ENCODE data around the gene KLF16. TPM values are rescaled to one million over a fixed set of nuclear protein-coding genes. Genes with fewer than 3 reads are reported as not detected.

KLF16 gene
- total RNA-seq, 1 donor from 2014 or later = 52.4 TPM

- H3K79me2 ChIP-seq (ENCODE audit: insufficient read depth, low read length) = no peaks in the 10 kb centered on the region
- Mint-ChIP-seq H3K27ac (ENCODE audit: unreplicated experiment) (no peak overlapping the region), H3K4me1 (ENCODE audit: low read depth, unreplicated experiment) (no peaks in the 10 kb centered on the region), H3K27me3 (ENCODE audit: low read depth, unreplicated experiment) (peaks cover 12% of the 10 kb centered on the region), H3K4me3 (ENCODE audit: unreplicated experiment) (no peak overlapping the region), H3K36me3 (ENCODE audit: low read depth, unreplicated experiment) (peaks cover 14% of the 10 kb centered on the region), H3K9me3 (ENCODE audit: unreplicated experiment) (peaks cover 3% of the 10 kb centered on the region)
- TF ChIP-seq EZH2 (IDR thresholded peaks at IDR 0.05; ENCODE audit: insufficient read depth, low read length) = no peak
- TF ChIP-seq, protein P1, sequence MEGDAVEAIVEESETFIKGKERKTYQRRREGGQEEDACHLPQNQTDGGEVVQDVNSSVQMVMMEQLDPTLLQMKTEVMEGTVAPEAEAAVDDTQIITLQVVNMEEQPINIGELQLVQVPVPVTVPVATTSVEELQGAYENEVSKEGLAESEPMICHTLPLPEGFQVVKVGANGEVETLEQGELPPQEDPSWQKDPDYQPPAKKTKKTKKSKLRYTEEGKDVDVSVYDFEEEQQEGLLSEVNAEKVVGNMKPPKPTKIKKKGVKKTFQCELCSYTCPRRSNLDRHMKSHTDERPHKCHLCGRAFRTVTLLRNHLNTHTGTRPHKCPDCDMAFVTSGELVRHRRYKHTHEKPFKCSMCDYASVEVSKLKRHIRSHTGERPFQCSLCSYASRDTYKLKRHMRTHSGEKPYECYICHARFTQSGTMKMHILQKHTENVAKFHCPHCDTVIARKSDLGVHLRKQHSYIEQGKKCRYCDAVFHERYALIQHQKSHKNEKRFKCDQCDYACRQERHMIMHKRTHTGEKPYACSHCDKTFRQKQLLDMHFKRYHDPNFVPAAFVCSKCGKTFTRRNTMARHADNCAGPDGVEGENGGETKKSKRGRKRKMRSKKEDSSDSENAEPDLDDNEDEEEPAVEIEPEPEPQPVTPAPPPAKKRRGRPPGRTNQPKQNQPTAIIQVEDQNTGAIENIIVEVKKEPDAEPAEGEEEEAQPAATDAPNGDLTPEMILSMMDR (IDR thresholded peaks at IDR 0.05; ENCODE audit: insufficient read depth, low read depth, low read length) = no peak
- no peak overlapping the region for H3K27ac ChIP-seq (ENCODE audit: low read depth, low read length)
- H3K36me3 ChIP-seq (ENCODE audit: insufficient read depth, low read length) = no peaks in the 10 kb centered on the region
- no peak overlapping the region for H2AFZ ChIP-seq (ENCODE audit: low read depth, low read length)
- H3K9me3 ChIP-seq (ENCODE audit: insufficient read depth, low read depth, low read length) = no peaks in the 10 kb centered on the region
- H3K9ac ChIP-seq (ENCODE audit: low read length) = no peak overlapping the region
- DNase-seq (ENCODE audit: low read depth) (no peak), FAIRE-seq (no peak)
- H3K4me3 ChIP-seq (ENCODE audit: insufficient read depth, low read depth, low read length) = no peak overlapping the region
- H3K27me3 ChIP-seq (ENCODE audit: insufficient read depth, low read length) = no peaks in the 10 kb centered on the region
- no peaks in the 10 kb centered on the region for H4K20me1 ChIP-seq (ENCODE audit: insufficient read depth, low read length)
- no peak overlapping the region for H3K4me2 ChIP-seq (ENCODE audit: low read length)
- H3K4me1 ChIP-seq (ENCODE audit: insufficient read depth, low read length) = peaks cover 6% of the 10 kb centered on the region
Observed at GRCh38 chr19:1807030-1807694, 56.2 kb downstream of the KLF16 start.

GRCh38 chr19:1806184-1807029 is 57.0 kb downstream of the KLF16 start:
- no peaks in the 10 kb centered on the region for H3K36me3 ChIP-seq (ENCODE audit: insufficient read depth, low read length)
- Mint-ChIP-seq H3K27me3 (ENCODE audit: low read depth, unreplicated experiment) (peaks cover 12% of the 10 kb centered on the region), H3K4me3 (ENCODE audit: unreplicated experiment) (no peak overlapping the region), H3K4me1 (ENCODE audit: low read depth, unreplicated experiment) (no peaks in the 10 kb centered on the region), H3K27ac (ENCODE audit: unreplicated experiment) (no peak overlapping the region), H3K36me3 (ENCODE audit: low read depth, unreplicated experiment) (peaks cover 14% of the 10 kb centered on the region), H3K9me3 (ENCODE audit: unreplicated experiment) (peaks cover 3% of the 10 kb centered on the region)
- no peaks in the 10 kb centered on the region for H3K79me2 ChIP-seq (ENCODE audit: insufficient read depth, low read length)
- DNase-seq (ENCODE audit: low read depth) (no peak), FAIRE-seq (no peak)
- H3K4me2 ChIP-seq (ENCODE audit: low read length) = no peak overlapping the region
- no peak overlapping the region for H2AFZ ChIP-seq (ENCODE audit: low read depth, low read length)
- TF ChIP-seq, protein P1 (IDR thresholded peaks at IDR 0.05; ENCODE audit: insufficient read depth, low read depth, low read length) = no peak
- TF ChIP-seq EZH2 (IDR thresholded peaks at IDR 0.05; ENCODE audit: insufficient read depth, low read length) = no peak
- H3K9ac ChIP-seq (ENCODE audit: low read length) = no peak overlapping the region
- H3K27me3 ChIP-seq (ENCODE audit: insufficient read depth, low read length) = no peaks in the 10 kb centered on the region
- H4K20me1 ChIP-seq (ENCODE audit: insufficient read depth, low read length) = no peaks in the 10 kb centered on the region
- H3K4me3 ChIP-seq (ENCODE audit: insufficient read depth, low read depth, low read length) = no peak overlapping the region
- peaks cover 2% of the 10 kb centered on the region for H3K4me1 ChIP-seq (ENCODE audit: insufficient read depth, low read length)
- no peaks in the 10 kb centered on the region for H3K9me3 ChIP-seq (ENCODE audit: insufficient read depth, low read depth, low read length)
- no peak overlapping the region for H3K27ac ChIP-seq (ENCODE audit: low read depth, low read length)
